D721Med (cell line): ENCODE results near the gene METTL5.

ENCODE experiments used
- DNase-seq: peaks from one replicate; pipeline ENCODE4 v3.0.0; 2011; ENCODE audit warnings: low spot score; ENCODE audit not compliant: insufficient read length
- FAIRE-seq: peaks from 2 replicates; lab custom pipeline; 2011; peaks lifted over from hg19 to GRCh38; lab: Jason Lieb, UNC
- TF ChIP-seq, protein P1 (sequence below): IDR thresholded peaks from 2 replicates; pipeline ENCODE4 v1.5.1; 2012; ENCODE audit warnings: mild to moderate bottlenecking, control low read depth; ENCODE audit not compliant: insufficient read depth; ENCODE audit errors: missing control alignments

Gene METTL5

DNA sequence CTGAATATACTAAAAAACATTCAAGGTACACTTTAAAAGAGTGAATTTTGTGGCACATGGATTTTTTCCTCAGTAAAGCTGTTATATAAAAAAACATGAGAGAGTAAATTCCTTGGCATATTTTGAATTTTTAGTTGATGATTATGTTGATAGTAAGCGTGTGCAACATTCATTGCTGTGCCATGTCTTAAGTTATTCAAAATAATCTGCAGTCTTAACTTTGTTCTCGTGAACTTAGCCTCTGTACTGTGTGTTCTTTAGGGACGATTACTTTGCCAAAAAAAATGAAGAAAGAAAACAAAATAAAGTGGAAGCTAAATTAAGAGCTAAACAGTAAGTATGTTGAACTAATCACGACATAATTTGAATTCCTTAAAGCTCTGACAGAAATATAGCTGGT is 16.5 kb downstream of the METTL5 start:
- DNase-seq (no peak), FAIRE-seq (no peak)
- TF ChIP-seq, protein P1, sequence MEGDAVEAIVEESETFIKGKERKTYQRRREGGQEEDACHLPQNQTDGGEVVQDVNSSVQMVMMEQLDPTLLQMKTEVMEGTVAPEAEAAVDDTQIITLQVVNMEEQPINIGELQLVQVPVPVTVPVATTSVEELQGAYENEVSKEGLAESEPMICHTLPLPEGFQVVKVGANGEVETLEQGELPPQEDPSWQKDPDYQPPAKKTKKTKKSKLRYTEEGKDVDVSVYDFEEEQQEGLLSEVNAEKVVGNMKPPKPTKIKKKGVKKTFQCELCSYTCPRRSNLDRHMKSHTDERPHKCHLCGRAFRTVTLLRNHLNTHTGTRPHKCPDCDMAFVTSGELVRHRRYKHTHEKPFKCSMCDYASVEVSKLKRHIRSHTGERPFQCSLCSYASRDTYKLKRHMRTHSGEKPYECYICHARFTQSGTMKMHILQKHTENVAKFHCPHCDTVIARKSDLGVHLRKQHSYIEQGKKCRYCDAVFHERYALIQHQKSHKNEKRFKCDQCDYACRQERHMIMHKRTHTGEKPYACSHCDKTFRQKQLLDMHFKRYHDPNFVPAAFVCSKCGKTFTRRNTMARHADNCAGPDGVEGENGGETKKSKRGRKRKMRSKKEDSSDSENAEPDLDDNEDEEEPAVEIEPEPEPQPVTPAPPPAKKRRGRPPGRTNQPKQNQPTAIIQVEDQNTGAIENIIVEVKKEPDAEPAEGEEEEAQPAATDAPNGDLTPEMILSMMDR = no peak

GRCh38 chr2:169806586-169806985 is 18.1 kb downstream of the METTL5 start:
- TF ChIP-seq, protein P1 = no peak
- DNase-seq = no peak
- FAIRE-seq = no peak

DNA sequence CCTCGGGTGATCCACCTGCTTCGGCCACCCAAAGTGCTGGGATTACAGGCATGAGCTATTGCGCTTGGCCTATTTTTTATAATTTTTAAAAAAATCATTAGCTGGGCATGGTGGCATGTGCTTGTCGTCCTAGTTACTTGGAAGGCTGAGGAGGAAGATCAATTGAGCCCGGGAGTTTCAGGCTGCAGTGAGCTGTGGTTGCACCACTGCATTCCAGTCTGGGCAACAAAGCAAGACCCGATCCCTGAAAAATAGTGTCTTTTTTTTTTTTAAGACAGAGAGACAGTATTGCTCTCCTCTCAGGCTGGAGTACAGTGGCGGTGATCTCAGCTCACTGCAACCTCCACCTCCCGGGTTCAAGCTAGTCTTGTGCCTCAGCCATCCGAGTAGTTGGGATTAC is 21.2 kb downstream of the METTL5 start:
- no peak for FAIRE-seq
- TF ChIP-seq, protein P1 = no peak

DNA sequence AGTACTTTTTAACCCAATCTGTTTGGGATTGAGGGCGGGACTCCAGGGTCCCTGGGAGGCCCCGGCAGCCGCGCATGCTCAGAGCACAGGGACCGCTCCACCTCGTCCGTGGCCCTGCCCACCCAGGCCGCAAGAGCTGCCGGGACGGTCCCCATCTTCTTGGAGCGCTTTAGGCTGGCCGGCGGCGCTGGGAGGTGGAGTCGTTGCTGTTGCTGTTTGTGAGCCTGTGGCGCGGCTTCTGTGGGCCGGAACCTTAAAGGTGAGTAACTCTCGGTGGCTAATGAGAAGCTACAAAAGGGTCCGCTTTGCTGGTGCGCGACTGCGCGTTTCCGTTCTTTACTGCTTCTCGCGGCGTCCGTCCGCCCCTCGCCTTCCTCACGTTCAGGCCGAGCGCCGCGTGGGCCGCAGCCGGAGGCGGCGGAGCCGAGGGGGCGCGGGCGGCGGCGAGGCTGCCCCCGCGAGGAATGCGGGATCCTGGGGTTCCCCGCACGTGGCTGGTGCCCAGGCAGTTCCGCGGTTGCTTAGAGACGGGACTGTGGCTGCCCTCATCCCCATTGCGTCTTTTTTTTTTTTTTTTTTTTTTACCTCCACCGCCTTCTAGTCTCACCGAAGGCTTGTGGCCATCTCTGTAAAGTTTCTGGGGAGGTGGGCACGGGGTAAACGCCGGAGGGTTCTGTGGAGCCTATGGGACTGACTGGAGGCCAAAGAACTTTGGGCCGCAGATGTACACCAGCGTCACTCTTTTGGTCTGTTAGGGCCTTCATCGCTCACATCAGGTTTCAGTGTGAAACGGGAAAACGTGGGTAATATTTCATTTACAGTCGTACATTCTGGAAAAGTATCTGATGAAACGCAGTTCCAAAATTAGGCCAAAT is 25.8 kb downstream of the METTL5 start, which contains the start of gene SSB:
Gene SSB, plus strand, starts transcription at position 154 of the 875 bp plus-strand sequence. CDS start 2,090 bp downstream, outside the sequence.
- DNase-seq = peak; percentile 56
- no peak for FAIRE-seq
- TF ChIP-seq, protein P1 = no peak

More for the DNA sequence above, 21.2 kb downstream of the METTL5 start:
- no peak for DNase-seq

DNA sequence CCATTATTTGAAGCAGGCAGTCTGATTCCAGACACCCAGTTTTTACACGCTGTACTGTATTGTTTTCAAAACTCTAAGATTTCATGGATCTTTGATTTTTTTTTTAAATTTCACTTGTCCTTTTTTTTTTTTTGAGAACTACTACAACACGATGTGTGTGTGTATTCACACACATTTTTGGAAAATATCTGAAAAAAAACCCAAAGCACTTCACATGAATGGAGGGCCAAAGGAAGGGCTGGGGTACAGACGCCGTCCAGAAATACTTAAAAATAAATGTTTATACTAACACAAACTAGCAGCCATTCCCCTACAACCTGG is 26.3 kb downstream of the METTL5 start:
- no peak for DNase-seq
- TF ChIP-seq, protein P1 = no peak
- FAIRE-seq = no peak

DNA sequence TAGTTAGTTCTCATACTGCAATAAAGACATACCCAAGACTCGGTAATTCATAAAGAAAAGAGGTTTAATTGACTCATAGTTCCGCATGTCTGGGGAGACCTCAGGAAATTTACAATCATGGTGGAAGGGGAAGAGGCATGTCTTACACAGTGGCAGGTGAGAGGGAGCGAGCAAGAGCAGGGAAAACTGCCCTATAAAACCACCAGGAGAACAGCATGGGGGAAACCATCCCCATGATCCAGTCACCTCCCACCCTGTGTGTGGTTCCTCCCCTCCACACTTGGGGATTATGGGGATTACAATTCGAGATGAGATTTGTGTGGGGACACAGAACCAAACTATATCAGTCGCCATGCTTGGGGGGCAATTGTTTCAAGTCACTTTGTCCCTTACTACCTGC is 27.1 kb downstream of the METTL5 start:
- FAIRE-seq = no peak

More for the DNA sequence above, 27.1 kb downstream of the METTL5 start:
- TF ChIP-seq, protein P1 = no peak
- DNase-seq = no peak
